Neural cell (in vitro differentiated cells): ENCODE data around the gene SLC12A8. TPM values are rescaled to one million over a fixed set of nuclear protein-coding genes. Genes with fewer than 3 reads are reported as not detected.

Experiments used
- H2AFZ ChIP-seq: fragments of 200-600, 300-800 bp; sonication (generic), shearing (Covaris generic); 2 replicates; pipeline ENCODE4 v1.6.0; 2014; ENCODE audit warnings: low read depth, mild to moderate bottlenecking, antibody characterized with exemption, low read length, moderate library complexity
- H3F3A ChIP-seq: fragments of 200-600 bp; shearing (Covaris generic); 2 replicates; pipeline ENCODE4 v1.6.1; 2016; ENCODE audit warnings: mild to moderate bottlenecking, moderate library complexity, mixed read lengths, antibody characterized with exemption, low read length; ENCODE audit not compliant: insufficient read depth, poor library complexity, severe bottlenecking
- H3K27ac ChIP-seq: fragments of 200-600, 300-800 bp; sonication (generic), shearing (Covaris generic); 2 replicates; pipeline ENCODE4 v1.5.1; 2014; ENCODE audit warnings: mild to moderate bottlenecking, low read length, moderate library complexity
- H3K27me3 ChIP-seq: fragments of 300-800, 200-600 bp; sonication (generic), shearing (Covaris generic); 2 replicates; pipeline ENCODE4 v1.6.0; 2014; ENCODE audit warnings: mild to moderate bottlenecking, low read depth, low read length, moderate library complexity; ENCODE audit not compliant: insufficient read depth
- H3K36me3 ChIP-seq: fragments of 300-800, 200-600 bp; sonication (generic), shearing (Covaris generic); 2 replicates; pipeline ENCODE4 v1.5.1; 2014; ENCODE audit warnings: mild to moderate bottlenecking, antibody characterized with exemption, low read length, moderate library complexity; ENCODE audit not compliant: insufficient read depth
- H3K4me2 ChIP-seq: fragments of 300-800, 200-600 bp; sonication (generic), shearing (Covaris generic); 2 replicates; pipeline ENCODE4 v1.6.0; 2014; ENCODE audit warnings: mild to moderate bottlenecking, low read length
- H3K4me3 ChIP-seq: fragments of 300-800, 200-600 bp; sonication (generic), shearing (Covaris generic); 2 replicates; pipeline ENCODE4 v1.5.1; 2014; ENCODE audit warnings: mild to moderate bottlenecking, low read length, moderate library complexity
- H3K79me2 ChIP-seq: fragments of 200-600 bp; shearing (Covaris generic); replicated peaks from 2 replicates; pipeline ENCODE4 v1.6.0; 2014; ENCODE audit warnings: mild to moderate bottlenecking, low read length, moderate library complexity; ENCODE audit not compliant: insufficient read depth
- H3K9ac ChIP-seq: fragments of 300-800, 200-600 bp; sonication (generic), shearing (Covaris generic); 2 replicates; pipeline ENCODE4 v1.6.1; 2016; ENCODE audit warnings: mild to moderate bottlenecking, low read length, mixed read lengths
- H3K9me2 ChIP-seq: fragments of 200-600 bp; shearing (Covaris generic); 2 replicates; pipeline ENCODE4 v1.6.1; 2016; ENCODE audit warnings: mild to moderate bottlenecking, low read length, mixed read lengths; ENCODE audit not compliant: insufficient read depth
- H3K9me3 ChIP-seq: fragments of 200-600, 300-800 bp; sonication (generic), shearing (Covaris generic); 2 replicates; pipeline ENCODE4 v1.6.1; 2016; ENCODE audit warnings: mild to moderate bottlenecking, mixed run types, low read length, moderate library complexity, mixed read lengths
- H4K20me1 ChIP-seq: fragments of 200-600 bp; shearing (Covaris generic); 2 replicates; pipeline ENCODE4 v1.6.1; 2016; ENCODE audit warnings: mild to moderate bottlenecking, mixed run types; ENCODE audit not compliant: insufficient read depth
- EP300 ChIP-seq: fragments of 450-650 bp; conservative IDR thresholded peaks from 2 replicates; pipeline ENCODE4 v1.6.1; 2014; ENCODE audit warnings: antibody characterized with exemption, mild to moderate bottlenecking, moderate library complexity; ENCODE audit not compliant: poor library complexity, severe bottlenecking
- EZH2 ChIP-seq: fragments of 200-600, 300-800 bp; shearing (Covaris generic), sonication (generic); IDR thresholded peaks from 2 replicates; pipeline ENCODE4 v1.6.1; 2014; ENCODE audit warnings: antibody characterized with exemption, low read length, borderline replicate concordance, mild to moderate bottlenecking; ENCODE audit not compliant: insufficient read depth, poor library complexity, severe bottlenecking
- MXI1 ChIP-seq: fragments of 450-650 bp; conservative IDR thresholded peaks from 2 replicates; pipeline ENCODE4 v1.6.1; 2014; ENCODE audit warnings: antibody characterized with exemption, mild to moderate bottlenecking; ENCODE audit not compliant: poor library complexity, severe bottlenecking
- POLR2AphosphoS5 ChIP-seq: IDR thresholded peaks from 2 replicates; pipeline ENCODE4 v1.6.1; 2012
- RAD21 ChIP-seq: fragments of 450-650 bp; conservative IDR thresholded peaks from 2 replicates; pipeline ENCODE4 v1.6.1; 2014; ENCODE audit warnings: antibody characterized with exemption, mild to moderate bottlenecking, moderate library complexity
- SMC3 ChIP-seq: fragments of 450-650 bp; conservative IDR thresholded peaks from 2 replicates; pipeline ENCODE4 v1.6.1; 2014; ENCODE audit warnings: antibody characterized with exemption, mild to moderate bottlenecking, moderate library complexity; ENCODE audit not compliant: poor library complexity
- TAF1 ChIP-seq: IDR thresholded peaks from 2 replicates; pipeline ENCODE4 v1.6.1; 2012; ENCODE audit warnings: low read depth
- polyA plus RNA-seq: library from polyadenylated mRNA; depleted of rRNA; stranded (reverse); fragments of >200 nt; gene quantifications from 2 replicates; pipeline ENCODE4 v1.2.3, GENCODE V29; 2014
- TF ChIP-seq, protein P1 (sequence below): fragments of 450-650 bp; IDR thresholded peaks from 2 replicates; pipeline ENCODE4 v1.5.1; 2014; ENCODE audit warnings: antibody characterized with exemption, mild to moderate bottlenecking, moderate library complexity; ENCODE audit not compliant: poor library complexity, severe bottlenecking
- TF ChIP-seq, protein P2 (sequence below): IDR thresholded peaks from 2 replicates; pipeline ENCODE4 v1.6.1; 2012; ENCODE audit warnings: borderline replicate concordance

The SLC12A8 gene
- polyA plus RNA-seq, 1 donor from 2014 or later: 4.6 TPM

DNA sequence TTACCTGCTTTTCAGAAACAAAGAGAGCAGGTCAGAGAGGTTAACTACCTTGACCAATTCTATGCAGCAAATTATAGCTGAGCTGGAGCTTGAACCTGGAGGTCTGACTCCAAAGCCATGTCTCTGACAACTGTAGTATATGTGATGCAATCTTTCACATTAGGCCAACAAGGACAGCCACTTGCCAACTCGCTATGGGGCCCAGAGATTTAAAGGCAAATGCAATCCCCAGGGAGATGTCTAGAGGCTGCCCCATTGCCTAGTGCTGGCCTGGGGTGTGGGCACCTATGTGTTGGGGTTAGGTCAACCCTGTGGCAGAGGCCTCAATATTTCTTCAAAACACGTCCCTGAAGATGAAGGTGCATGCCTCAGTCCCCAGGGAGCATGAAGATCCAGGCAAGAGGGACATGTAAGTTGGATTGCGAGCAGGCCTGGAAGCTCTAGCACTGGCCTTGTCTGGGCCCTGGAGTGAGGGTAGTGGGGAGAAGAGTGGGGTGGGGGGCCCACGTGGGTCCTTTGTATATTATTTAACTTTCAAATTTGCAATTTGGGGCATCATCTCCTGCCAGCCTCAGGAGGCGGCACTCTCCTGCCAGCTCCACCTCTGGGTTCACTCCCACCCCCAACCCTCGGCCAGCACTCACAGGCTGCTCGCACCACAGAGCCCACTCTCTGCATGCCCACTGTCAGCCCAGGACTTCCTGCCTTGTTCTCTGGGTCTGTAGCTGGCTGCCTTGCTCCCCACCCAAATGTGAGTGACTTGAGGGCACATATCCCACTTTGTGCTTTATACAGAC, 64.3 kb downstream of the SLC12A8 start:
- H3K27ac ChIP-seq: no peak overlapping the region
- no peak overlapping the region for H2AFZ ChIP-seq
- H4K20me1 ChIP-seq: no peaks in the 10 kb centered on the region
- TF ChIP-seq EZH2 (no peak), TAF1 (no peak), MXI1 (no peak), RAD21 (no peak), SMC3 (no peak), POLR2AphosphoS5 (no peak), EP300 (no peak)
- TF ChIP-seq, protein P1, sequence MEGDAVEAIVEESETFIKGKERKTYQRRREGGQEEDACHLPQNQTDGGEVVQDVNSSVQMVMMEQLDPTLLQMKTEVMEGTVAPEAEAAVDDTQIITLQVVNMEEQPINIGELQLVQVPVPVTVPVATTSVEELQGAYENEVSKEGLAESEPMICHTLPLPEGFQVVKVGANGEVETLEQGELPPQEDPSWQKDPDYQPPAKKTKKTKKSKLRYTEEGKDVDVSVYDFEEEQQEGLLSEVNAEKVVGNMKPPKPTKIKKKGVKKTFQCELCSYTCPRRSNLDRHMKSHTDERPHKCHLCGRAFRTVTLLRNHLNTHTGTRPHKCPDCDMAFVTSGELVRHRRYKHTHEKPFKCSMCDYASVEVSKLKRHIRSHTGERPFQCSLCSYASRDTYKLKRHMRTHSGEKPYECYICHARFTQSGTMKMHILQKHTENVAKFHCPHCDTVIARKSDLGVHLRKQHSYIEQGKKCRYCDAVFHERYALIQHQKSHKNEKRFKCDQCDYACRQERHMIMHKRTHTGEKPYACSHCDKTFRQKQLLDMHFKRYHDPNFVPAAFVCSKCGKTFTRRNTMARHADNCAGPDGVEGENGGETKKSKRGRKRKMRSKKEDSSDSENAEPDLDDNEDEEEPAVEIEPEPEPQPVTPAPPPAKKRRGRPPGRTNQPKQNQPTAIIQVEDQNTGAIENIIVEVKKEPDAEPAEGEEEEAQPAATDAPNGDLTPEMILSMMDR: no peak
- TF ChIP-seq, protein P2, sequence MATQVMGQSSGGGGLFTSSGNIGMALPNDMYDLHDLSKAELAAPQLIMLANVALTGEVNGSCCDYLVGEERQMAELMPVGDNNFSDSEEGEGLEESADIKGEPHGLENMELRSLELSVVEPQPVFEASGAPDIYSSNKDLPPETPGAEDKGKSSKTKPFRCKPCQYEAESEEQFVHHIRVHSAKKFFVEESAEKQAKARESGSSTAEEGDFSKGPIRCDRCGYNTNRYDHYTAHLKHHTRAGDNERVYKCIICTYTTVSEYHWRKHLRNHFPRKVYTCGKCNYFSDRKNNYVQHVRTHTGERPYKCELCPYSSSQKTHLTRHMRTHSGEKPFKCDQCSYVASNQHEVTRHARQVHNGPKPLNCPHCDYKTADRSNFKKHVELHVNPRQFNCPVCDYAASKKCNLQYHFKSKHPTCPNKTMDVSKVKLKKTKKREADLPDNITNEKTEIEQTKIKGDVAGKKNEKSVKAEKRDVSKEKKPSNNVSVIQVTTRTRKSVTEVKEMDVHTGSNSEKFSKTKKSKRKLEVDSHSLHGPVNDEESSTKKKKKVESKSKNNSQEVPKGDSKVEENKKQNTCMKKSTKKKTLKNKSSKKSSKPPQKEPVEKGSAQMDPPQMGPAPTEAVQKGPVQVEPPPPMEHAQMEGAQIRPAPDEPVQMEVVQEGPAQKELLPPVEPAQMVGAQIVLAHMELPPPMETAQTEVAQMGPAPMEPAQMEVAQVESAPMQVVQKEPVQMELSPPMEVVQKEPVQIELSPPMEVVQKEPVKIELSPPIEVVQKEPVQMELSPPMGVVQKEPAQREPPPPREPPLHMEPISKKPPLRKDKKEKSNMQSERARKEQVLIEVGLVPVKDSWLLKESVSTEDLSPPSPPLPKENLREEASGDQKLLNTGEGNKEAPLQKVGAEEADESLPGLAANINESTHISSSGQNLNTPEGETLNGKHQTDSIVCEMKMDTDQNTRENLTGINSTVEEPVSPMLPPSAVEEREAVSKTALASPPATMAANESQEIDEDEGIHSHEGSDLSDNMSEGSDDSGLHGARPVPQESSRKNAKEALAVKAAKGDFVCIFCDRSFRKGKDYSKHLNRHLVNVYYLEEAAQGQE: no peak
- H3K9ac ChIP-seq: no peak overlapping the region
- H3F3A ChIP-seq: no peaks in the 10 kb centered on the region
- no peaks in the 10 kb centered on the region for H3K79me2 ChIP-seq
- H3K27me3 ChIP-seq: no peaks in the 10 kb centered on the region
- H3K36me3 ChIP-seq: no peaks in the 10 kb centered on the region
- no peak overlapping the region for H3K4me2 ChIP-seq
- H3K4me3 ChIP-seq: no peak overlapping the region
- H3K9me3 ChIP-seq: no peaks in the 10 kb centered on the region
- H3K9me2 ChIP-seq: no peaks in the 10 kb centered on the region

DNA sequence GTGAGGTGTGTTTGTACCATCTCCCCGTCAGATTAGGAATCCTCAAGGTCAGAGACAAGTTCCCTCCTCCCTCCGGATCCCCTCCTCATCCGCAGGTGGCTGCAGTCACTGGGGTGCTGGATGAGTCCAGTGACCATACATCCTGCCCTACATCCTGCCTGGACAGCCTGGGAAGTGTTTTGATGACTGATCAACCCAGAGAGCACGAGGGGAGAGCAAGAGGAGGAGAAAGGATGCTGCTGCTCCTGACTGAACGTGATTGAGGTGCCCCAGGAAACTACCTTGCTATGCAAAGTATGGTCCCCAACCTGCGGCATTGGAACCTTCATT, 65.1 kb downstream of the SLC12A8 start:
- Histone ChIP-seq H3K27me3 (peaks cover 4% of the 10 kb centered on the region), H3K9me2 (no peaks in the 10 kb centered on the region), H3K4me2 (no peak overlapping the region), H3K9me3 (no peaks in the 10 kb centered on the region), H3K9ac (no peak overlapping the region), H4K20me1 (no peaks in the 10 kb centered on the region), H3K27ac (no peak overlapping the region), H3F3A (no peaks in the 10 kb centered on the region), H3K4me3 (no peak overlapping the region), H3K79me2 (no peaks in the 10 kb centered on the region), H2AFZ (no peak overlapping the region), H3K36me3 (no peaks in the 10 kb centered on the region)
- TF ChIP-seq MXI1 (no peak), RAD21 (no peak), SMC3 (no peak)
